Superior temporal gyrus (tissue), 1 donor: ENCODE results near the gene ZNF132.
A peak's percentile ranks its signal among the peaks of the same experiment; 100 is the strongest.
"Not testable (repeated sequence)": the region's sequence is repeated elsewhere in the genome, so short reads cannot be mapped to it uniquely, and the experiment has no call there.

ENCODE experiments used
- DNase-seq: peaks from one replicate; pipeline ENCODE4 v3.0.0-alpha.2; 2016; ENCODE audit errors: extremely low spot score

ZNF132 gene

GRCh38 chr19:58439576-58440554, at the start of gene ZNF132:
Gene ZNF132, minus strand, starts transcription at chr19:58440153. Its CDS starts 332 bp downstream, at chr19:58439821.
- DNase-seq, result peak; percentile 100

GRCh38 chr19:58484349-58484748, 44.4 kb upstream of the ZNF132 start:
- not testable (repeated sequence) for DNase-seq

DNA sequence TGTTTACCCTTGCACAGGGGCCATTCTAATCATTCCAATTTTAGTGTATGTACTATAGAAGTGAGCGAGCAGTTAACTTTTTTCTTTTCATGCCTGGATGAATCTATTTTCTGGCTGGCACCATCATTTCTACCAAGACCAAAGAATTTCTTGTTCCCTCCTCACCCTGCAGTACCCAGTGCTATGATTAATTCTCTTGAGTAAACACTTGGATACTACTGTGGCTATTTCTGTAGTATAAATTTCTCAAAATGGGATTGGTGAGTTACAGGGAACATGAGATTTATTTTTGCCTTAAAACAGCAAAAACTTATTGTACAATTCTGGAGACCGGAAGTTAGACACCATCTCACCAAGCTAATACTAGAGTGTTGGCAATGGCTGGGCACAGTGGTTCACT, 43.8 kb upstream of the ZNF132 start:
- DNase-seq, result peak; percentile 41

- DNase-seq, result no peak
Observed at GRCh38 chr19:58482372-58482771, 42.4 kb upstream of the ZNF132 start.

GRCh38 chr19:58480831-58481230, 40.9 kb upstream of the ZNF132 start:
- no peak for DNase-seq

GRCh38 chr19:58480481-58480830, 40.5 kb upstream of the ZNF132 start:
- DNase-seq, result no peak

DNA sequence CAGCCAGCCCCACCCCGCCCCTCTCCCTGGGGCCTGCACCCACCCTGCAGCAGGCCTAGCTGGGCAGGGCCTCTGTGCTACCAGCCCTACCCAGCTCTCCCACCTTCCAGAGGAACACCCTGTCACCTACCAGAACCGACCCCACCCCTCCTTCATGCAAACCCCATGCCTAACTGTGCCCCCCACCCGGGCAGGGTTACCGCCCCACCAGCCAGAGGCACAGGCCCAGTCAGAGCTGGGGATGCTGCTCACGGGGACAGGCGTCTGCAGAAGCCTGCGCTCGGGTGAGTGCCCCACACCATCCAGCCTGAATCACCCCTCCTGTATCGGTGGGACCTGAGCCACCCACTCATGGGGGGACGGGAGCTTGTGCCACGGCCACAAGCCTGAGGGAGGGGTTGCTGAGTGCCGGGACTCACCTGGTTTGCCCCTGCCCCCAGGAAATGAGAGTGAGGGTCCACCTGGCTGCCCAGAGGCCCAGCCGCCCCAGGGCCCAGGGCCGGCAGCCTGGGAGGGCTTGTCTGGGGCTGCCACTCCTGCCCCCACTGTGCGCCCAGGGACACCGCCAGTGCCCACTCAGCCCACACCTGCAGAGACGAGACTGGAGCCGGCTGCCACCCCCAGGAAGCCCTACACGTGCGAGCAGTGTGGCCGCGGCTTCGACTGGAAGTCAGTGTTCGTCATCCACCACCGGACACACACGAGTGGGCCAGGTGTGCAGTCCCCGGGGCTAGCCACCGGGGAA, 40.0 kb upstream of the ZNF132 start:
- DNase-seq, result no peak

DNA sequence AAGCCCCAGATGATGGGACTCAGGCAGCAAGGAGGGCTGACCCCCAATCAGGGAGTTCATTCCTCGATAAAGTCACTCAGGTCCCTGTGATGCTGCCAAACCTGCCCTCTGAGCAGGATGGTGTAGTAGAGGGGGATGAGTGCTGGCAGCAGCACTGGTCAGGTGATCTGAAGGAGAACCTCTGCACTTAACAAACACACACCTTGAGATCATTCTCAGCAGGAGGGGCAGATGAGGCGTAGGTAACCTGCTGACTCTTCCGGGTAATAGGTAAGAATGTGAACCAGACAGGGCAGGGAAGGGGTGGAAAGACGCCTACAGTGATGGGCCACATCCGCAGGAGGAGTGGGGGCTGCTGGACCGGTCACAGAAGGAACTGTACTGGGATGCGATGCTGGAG, 39.4 kb upstream of the ZNF132 start:
- no peak for DNase-seq

DNA sequence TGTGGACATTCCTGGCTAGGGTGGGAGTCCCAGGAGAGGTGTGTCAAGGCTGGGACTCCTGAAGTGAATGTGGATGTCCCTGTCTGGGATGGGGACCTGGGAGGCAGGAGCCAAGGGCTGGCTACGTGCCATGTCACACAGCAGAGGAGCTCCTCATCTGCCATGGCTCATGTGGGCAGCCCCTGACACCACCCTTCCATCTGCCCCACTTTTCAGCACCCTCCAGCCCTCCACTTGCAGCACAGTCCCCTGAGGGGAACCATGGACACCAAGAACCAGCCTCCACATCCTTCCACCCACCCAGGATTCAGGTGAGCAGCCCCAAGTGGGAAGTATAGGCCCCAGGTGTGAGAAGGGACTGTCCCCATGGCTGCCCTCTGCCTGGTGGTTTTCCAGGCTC, 37.9 kb upstream of the ZNF132 start:
- DNase-seq, result no peak

- no peak for DNase-seq
Observed at GRCh38 chr19:58477130-58477529, 37.2 kb upstream of the ZNF132 start.

DNA sequence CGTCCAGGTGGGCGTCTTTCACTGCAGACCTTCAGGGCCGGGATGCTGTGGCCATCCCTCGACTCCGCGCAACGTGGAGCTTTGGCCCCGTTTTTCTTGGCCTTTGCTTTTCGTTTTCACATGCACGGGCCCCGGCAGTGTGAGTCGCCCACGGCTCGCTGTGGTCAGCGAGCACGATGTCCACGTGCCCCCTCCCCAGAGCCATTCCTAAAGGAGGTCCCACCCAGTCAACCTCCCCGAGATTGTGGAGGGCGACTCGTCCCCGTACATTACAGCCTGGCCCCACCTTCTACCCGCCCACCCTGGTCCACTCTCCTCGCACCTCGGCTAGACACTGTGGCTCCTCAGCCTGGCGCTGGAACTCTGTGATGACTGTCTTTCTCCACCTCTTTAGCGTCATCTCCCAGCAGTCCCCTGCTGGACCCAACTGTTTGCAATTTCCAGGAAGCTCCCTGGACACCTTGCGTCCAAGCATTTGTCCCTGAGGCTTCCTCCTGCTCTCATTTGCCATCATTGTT, 36.6 kb upstream of the ZNF132 start:
- no peak for DNase-seq

DNA sequence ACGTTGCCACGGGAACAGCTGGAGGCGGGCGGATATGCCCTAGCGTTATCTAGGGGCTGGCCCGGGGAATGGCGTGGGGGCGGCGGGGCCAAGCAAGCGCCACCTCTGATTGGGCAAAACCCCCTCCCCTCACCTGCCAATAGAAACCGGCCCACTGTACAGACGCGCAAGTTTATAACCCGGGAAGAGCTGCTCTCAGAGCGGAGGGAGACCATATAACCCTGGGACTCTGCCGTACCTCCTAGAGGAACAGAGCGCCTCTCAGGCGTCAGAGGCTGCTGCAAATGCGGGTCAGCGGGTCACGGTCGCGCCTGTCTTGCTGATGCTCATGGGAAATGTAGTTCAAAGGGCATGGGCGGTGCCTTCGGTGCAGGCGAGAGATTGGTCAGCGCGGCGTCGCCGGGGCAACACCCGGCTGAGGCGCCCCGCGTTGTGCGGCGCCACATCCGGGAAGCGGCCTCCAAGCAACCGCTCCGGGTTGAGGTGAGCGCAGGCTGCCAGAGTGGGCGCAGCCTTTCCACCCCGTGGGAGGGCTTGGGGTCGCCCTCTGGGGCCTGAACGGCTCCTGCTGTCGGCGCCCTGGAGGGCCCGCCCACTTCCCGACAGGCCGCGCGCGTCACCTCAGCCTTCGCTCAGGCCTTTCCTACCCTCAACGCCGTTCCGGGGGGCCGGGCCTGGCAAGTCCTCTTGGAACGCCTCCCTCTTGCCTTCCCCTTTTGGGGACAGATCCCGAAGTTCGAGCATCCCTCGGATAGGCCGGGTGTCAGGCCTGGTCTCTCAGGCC, 36.0 kb upstream of the ZNF132 start, which contains the start of gene ZNF446:
TSS of gene ZNF446 (plus strand) at position 639 of the 784 bp plus-strand sequence. CDS start 867 bp downstream, outside the sequence.
- peak; percentile 98 for DNase-seq

DNA sequence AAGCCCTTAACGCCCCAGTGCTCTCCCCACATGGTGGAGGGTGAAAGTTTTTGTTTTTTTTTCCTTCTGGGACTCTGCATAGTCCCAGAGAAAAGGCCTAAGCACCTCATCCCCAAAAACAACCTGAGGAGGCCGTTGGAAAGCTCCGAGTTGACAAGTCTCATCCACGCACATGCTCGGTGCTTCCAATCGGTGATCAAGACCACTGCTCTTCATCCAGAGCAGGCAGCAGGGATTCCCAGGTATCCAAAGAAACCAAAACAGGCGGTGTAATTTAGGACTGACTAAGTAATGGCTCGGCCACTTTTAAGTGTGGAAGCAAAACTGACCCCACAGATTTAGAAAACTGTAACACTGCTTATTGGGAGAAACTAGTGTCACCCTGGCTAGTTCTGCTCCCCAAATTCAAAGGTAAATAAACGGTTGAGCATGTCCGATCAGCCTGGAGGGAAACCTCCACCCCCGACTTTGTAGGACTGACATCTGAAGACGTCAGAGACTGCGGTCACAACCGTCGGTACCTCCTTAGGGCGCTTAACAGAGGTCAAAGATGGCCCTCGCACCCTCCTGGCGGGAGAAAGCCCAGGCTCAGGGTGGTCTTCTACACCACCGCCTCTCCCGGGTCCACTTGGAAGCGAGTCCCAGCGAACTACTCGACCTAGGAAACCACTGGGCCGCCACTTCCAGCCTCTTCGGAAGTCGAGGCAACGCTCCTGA, 35.2 kb upstream of the ZNF132 start:
- no peak for DNase-seq

DNA sequence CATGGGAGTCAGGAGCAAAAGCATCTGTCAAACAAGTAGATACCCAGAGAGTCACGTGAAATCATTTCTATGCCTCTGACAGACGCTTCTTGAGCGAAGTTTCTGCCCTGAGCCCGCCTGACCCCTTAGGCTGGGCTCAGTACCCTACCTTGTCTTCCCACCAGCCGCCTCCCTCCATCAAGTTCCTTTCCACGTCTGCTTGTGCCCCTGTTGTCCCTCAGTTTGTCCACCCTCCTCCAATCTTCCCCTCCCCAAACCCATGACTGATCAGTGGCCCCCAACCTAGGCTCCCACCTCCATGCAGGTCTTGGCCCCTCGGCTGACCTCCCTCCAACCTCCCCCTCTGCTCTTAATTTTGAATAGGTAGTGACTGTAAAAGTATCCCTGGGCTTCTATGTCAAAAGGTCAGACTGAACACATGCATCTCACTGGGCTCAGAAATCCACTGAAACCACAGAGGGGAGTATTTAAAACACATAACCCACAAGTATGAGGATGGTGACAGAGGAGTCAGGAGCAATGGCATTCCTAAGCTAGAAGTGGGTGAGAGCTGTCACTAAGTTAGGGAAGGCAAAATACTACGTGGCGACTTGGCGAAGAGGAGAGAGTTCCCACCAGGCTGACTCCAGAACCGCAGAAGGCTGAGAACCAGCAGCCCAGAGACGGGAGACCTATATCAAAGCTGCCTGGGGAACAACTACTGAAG, 34.5 kb upstream of the ZNF132 start:
- DNase-seq, result no peak

DNA sequence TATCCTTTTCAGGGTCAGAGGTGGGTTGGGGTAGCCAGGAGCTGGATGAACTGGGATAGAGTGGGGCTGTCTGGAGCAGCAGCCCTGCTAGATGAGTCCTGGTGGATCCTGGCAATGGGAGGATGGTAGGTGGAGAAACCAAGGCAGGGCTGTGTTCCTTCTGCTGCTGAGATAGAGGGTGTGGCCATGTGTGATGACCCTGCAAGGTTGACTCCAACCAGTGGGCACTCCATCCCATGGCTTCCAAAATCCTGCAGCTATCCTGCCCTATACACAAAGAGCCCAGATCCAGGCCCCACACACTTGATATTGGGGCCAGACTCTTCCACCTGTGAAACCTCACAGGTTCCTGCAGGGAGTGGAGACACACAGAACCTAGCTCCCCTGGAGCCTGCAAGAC, 33.8 kb upstream of the ZNF132 start:
- no peak for DNase-seq

GRCh38 chr19:58471736-58472135, 31.8 kb upstream of the ZNF132 start:
- no peak for DNase-seq

DNA sequence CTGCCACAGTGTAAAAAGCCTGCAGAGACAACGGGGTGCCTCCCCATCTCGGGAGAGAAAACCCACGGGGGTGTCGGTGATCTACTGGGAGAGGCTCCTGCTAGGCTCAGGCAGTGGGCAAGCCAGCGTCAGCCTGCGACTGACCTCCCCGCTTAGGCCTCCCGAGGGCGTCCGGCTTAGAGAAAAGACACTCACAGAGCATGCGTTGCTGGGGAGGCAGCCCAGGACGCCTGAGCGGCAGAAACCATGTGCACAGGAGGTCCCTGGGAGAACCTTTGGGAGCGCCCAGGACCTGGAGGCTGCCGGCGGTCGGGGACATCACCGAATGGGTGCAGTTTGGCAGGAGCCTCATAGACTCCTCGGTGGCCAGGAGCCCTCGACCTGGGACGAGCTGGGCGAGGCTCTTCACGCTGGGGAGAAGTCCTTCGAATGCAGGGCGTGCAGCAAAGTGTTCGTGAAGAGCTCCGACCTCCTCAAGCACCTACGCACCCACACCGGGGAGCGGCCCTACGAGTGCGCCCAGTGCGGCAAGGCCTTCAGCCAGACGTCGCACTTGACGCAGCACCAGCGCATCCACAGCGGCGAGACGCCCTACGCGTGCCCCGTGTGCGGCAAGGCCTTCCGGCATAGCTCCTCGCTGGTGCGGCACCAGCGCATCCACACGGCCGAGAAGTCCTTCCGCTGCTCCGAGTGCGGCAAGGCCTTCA, 31.0 kb upstream of the ZNF132 start:
- not testable (repeated sequence) for DNase-seq

GRCh38 chr19:58469241-58470013, 29.5 kb upstream of the ZNF132 start:
- no peak for DNase-seq
